OCI-LY1 (cell line): ENCODE measurements around the gene KRTAP10-7.
"Not testable (repeated sequence)": the region's sequence is repeated elsewhere in the genome, so short reads cannot be mapped to it uniquely, and the experiment has no call there.

Experiments
- H2AFZ ChIP-seq: fragments of 200-600 bp; sonication (generic), shearing (Covaris generic); 2 replicates; pipeline ENCODE4 v1.6.0; 2014; ENCODE audit warnings: antibody characterized with exemption, mild to moderate bottlenecking, low read length
- H3F3A ChIP-seq: fragments of 200-600 bp; sonication (generic), shearing (Covaris generic); 2 replicates; pipeline ENCODE4 v1.6.0; 2014; ENCODE audit warnings: mild to moderate bottlenecking, antibody characterized with exemption, low read length, moderate library complexity; ENCODE audit not compliant: insufficient read depth
- H3K27ac ChIP-seq: fragments of 200-600 bp; sonication (generic); 2 replicates; pipeline ENCODE4 v1.5.1; 2014; ENCODE audit warnings: low read length, mixed run types, mild to moderate bottlenecking, low read depth; ENCODE audit not compliant: poor library complexity, severe bottlenecking
- H3K27me3 ChIP-seq: fragments of 200-600 bp; sonication (generic); 2 replicates; pipeline ENCODE4 v1.6.0; 2014; ENCODE audit warnings: antibody characterized with exemption, mild to moderate bottlenecking, low read length, moderate library complexity; ENCODE audit not compliant: insufficient read depth
- H3K36me3 ChIP-seq: fragments of 200-600 bp; sonication (generic); 2 replicates; pipeline ENCODE4 v1.6.1; 2014; ENCODE audit warnings: mild to moderate bottlenecking, antibody characterized with exemption, low read length, moderate library complexity, mixed read lengths; ENCODE audit not compliant: insufficient read depth
- H3K4me1 ChIP-seq: fragments of 200-600 bp; sonication (generic); 2 replicates; pipeline ENCODE4 v1.5.1; 2014; ENCODE audit warnings: mild to moderate bottlenecking, low read length, moderate library complexity; ENCODE audit not compliant: insufficient read depth, severe bottlenecking
- H3K4me2 ChIP-seq: fragments of 200-600 bp; sonication (generic), shearing (Covaris generic); 2 replicates; pipeline ENCODE4 v1.6.1; 2014; ENCODE audit warnings: low read length
- H3K4me3 ChIP-seq: fragments of 200-600 bp; sonication (generic); 2 replicates; pipeline ENCODE4 v1.5.1; 2014; ENCODE audit warnings: low read length, low read depth, mild to moderate bottlenecking, mixed read lengths; ENCODE audit not compliant: poor library complexity, severe bottlenecking
- H3K79me2 ChIP-seq: fragments of 200-600 bp; shearing (Covaris generic); 2 replicates; pipeline ENCODE4 v1.6.1; 2016; ENCODE audit warnings: mixed run types, low read length, mixed read lengths; ENCODE audit not compliant: insufficient read depth
- H3K9ac ChIP-seq: fragments of 200-600 bp; sonication (generic), shearing (Covaris generic); 2 replicates; pipeline ENCODE4 v1.6.1; 2014; ENCODE audit warnings: mild to moderate bottlenecking, low read length, mixed read lengths
- H3K9me2 ChIP-seq: fragments of 200-600 bp; sonication (generic), shearing (Covaris generic); 2 replicates; pipeline ENCODE4 v1.6.1; 2014; ENCODE audit warnings: low read depth, mild to moderate bottlenecking, low read length, mixed read lengths
- H3K9me3 ChIP-seq: fragments of 200-600 bp; shearing (Covaris generic); 2 replicates; pipeline ENCODE4 v1.6.1; 2014; ENCODE audit warnings: low read length, mixed read lengths
- H4K20me1 ChIP-seq: fragments of 200-600 bp; sonication (generic), shearing (Covaris generic); 2 replicates; pipeline ENCODE4 v1.6.0; 2016; ENCODE audit warnings: mild to moderate bottlenecking, low read length; ENCODE audit not compliant: insufficient read depth
- CTCF ChIP-seq: fragments of 200-600 bp; sonication (generic), shearing (Covaris generic); IDR thresholded peaks from 2 replicates; pipeline ENCODE4 v1.5.1; 2017; ENCODE audit warnings: mild to moderate bottlenecking, antibody characterized with exemption, low read length, moderate library complexity, mixed read lengths
- EZH2 ChIP-seq: fragments of 200-600 bp; sonication (generic), shearing (Covaris generic); IDR thresholded peaks from 2 replicates; pipeline ENCODE4 v1.8.0; 2017; ENCODE audit warnings: borderline replicate concordance, mixed run types, mild to moderate bottlenecking, antibody characterized with exemption, low read length, moderate library complexity, mixed read lengths

KRTAP10-7 gene

GRCh38 chr21:44556879-44557278, 43.5 kb upstream of the KRTAP10-7 start:
- Histone ChIP-seq H3K4me1 (no peaks in the 10 kb centered on the region), H3K4me3 (no peak overlapping the region), H3K27ac (no peak overlapping the region), H3K9me2 (no peaks in the 10 kb centered on the region), H3K4me2 (no peak overlapping the region), H3K27me3 (no peaks in the 10 kb centered on the region; the same call in 1 of the 2 replicates), H3K79me2 (no peaks in the 10 kb centered on the region), H3K9ac (no peak overlapping the region), H3K9me3 (no peaks in the 10 kb centered on the region), H2AFZ (no peak overlapping the region), H4K20me1 (no peaks in the 10 kb centered on the region), H3K36me3 (no peaks in the 10 kb centered on the region), H3F3A (no peaks in the 10 kb centered on the region)
- TF ChIP-seq CTCF, result no peak
- no peak for TF ChIP-seq EZH2

DNA sequence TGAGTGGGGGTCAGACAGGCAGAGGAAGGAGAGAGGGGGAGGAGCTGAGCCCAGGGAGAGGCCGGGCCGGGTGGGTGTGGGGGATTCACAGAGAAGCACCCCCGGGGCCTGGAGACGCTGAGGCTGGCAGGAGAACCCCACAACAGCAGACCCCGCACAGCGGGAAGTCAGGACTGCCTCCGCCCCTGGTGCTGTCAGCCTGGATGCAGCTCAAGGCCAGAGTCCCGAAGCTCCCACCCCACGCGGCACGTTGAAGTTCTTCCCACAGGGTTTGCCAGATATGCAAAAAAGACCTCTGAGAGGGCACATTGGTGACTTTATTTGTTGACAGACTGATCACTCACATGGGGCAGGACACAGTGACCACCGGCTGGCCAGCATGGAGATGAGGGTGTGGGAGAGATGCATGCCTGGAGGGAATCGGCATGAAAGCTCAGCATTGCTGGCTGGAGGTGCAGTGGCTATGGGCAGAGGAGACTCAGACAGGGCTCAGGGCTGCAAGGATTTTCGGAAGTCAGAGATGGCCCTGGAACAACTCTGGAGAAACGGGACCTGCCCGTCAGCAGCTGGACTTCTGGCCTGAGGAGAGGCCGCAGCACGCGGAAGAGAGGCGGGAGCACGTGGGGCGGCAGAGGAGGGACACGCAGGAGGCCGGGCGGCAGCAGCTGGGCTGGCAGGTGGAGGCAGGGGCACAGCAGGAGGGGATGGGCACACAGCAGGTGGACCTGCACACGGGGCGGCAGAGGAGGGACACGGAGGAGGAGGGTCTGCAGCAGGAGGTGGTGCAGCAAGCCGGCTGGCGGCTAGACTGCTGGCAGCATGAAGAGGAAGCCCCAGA, 42.7 kb upstream of the KRTAP10-7 start:
- no peaks in the 10 kb centered on the region for H4K20me1 ChIP-seq
- no peak overlapping the region for H3K4me3 ChIP-seq
- TF ChIP-seq EZH2, result no peak
- no peak for TF ChIP-seq CTCF
- H3K9me2 ChIP-seq, result no peaks in the 10 kb centered on the region
- H3K36me3 ChIP-seq, result no peaks in the 10 kb centered on the region
- H2AFZ ChIP-seq, result no peak overlapping the region
- H3K27me3 ChIP-seq, result no peaks in the 10 kb centered on the region; the same call in 1 of the 2 replicates
- no peaks in the 10 kb centered on the region for H3K4me1 ChIP-seq
- H3K9me3 ChIP-seq, result no peaks in the 10 kb centered on the region
- H3K79me2 ChIP-seq, result no peaks in the 10 kb centered on the region
- no peak overlapping the region for H3K9ac ChIP-seq
- H3K27ac ChIP-seq, result no peak overlapping the region
- no peaks in the 10 kb centered on the region for H3F3A ChIP-seq
- H3K4me2 ChIP-seq, result no peak overlapping the region

- not testable (repeated sequence) for H3F3A ChIP-seq, H4K20me1 ChIP-seq, H3K79me2 ChIP-seq, H3K36me3 ChIP-seq, H3K9ac ChIP-seq, H3K9me3 ChIP-seq, H3K27me3 ChIP-seq, H3K27ac ChIP-seq, H2AFZ ChIP-seq, H3K4me2 ChIP-seq, H3K4me1 ChIP-seq, H3K4me3 ChIP-seq, H3K9me2 ChIP-seq
These were observed 42.1 kb upstream of the KRTAP10-7 start for GRCh38 chr21:44558329-44558675.

DNA sequence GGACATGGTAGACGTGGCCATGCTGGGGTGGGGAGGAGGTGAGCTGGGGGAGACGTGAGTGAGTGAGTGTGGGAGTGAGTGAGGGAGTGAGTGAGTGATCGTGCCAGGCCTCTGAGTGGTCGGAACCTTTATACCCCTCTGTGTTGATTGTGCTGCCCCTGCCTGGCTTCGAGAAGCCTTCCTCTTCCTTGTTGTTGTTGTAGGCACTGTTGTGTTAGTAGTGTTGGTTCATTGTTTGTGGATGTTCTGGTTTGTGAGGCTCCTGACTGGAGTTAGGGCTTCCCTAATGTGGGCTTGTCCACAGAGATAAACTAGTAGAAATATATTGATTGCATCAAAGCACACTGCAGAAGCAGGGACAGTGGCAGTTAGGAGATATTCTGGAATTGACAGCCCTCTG, 41.7 kb upstream of the KRTAP10-7 start, which contains the start of gene KRTAP10-3:
TSS of gene KRTAP10-3 (minus strand) at position 101 of the 400 bp plus-strand sequence. CDS start at position 21, 80 bp downstream.
- Histone ChIP-seq H3K27ac (no peak within 1 kb of the TSS), H3K4me2 (no peak within 1 kb of the TSS), H3F3A (no peaks in the 10 kb centered on the region), H2AFZ (no peak within 1 kb of the TSS), H3K27me3 (no peaks in the 10 kb centered on the region; the same call in 1 of the 2 replicates), H3K36me3 (no peaks in the 10 kb centered on the region), H3K4me1 (no peaks in the 10 kb centered on the region), H3K9me3 (no peaks in the 10 kb centered on the region), H3K9me2 (no peaks in the 10 kb centered on the region), H4K20me1 (no peaks in the 10 kb centered on the region), H3K79me2 (no peaks in the 10 kb centered on the region), H3K4me3 (no peak within 1 kb of the TSS), H3K9ac (no peak within 1 kb of the TSS)
- TF ChIP-seq CTCF, result no peak
- TF ChIP-seq EZH2, result no peak
